ENCODE results near the gene TCP11L2.
"Not testable (repeated sequence)": the region's sequence is repeated elsewhere in the genome, so short reads cannot be mapped to it uniquely, and the experiment has no call there.

Gene TCP11L2

GRCh38 chr12:106309671-106310505 lies 7.4 kb downstream of the TCP11L2 start:
- no peak for DNase-seq

DNA sequence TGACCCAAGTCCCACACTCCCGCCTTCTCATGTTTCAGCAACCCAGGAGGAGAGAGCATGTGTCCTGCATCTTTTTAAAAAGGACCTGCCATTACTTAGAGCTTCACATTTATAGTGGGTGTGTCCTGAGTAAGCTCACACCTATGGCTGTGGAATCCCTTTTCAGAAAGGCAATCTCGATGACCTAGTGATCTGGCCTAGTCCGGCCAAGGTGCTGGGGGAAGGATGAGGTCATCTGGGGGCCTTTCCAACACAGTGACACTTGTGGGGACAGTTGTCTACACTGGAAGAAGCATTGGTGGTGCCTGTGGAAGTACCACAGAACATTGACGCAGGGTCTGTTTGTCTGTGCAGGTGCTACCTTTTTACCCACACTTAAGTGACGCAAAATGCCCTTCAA lies 8.2 kb downstream of the TCP11L2 start:
- no peak for DNase-seq

- no peak for DNase-seq
These were observed 8.6 kb downstream of the TCP11L2 start for GRCh38 chr12:106311139-106311538.

- not testable (repeated sequence) for DNase-seq
These were observed 10.9 kb downstream of the TCP11L2 start for GRCh38 chr12:106313413-106313812.

GRCh38 chr12:106315523-106315922 lies 13.0 kb downstream of the TCP11L2 start:
- no peak for DNase-seq

GRCh38 chr12:106317406-106318082 lies 15.0 kb downstream of the TCP11L2 start:
- DNase-seq, result no peak

DNA sequence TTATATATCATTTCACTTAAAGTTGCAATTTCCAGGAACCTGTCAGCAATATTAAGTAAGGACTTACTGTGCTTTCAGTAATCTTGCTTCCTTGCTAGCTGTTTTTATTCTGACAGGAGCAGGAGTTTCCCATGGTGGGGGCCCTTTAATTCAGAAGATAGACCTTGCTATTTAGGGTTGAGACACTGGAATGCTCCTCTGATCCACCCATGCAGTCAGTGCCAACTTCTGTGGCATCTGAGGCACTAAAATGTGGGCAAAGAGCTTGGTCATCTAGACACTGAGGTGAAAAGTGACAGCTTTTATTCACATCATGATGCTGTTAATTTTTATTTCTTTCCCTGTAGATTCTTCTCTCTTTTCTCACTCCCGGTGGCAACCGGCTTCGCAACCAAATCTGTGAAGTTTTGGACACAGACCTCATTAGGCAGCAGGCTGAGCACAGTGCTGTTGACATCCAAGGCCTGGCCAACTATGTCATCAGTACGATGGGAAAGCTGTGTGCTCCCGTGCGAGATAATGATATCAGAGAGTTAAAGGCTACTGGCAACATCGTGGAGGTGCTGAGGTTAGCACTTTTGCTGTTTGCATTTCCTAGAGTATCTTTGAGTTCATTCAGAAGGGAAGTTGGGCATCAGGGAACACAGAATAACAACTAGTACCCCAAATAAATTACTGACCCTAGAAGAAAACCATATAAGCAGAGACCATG lies 18.8 kb downstream of the TCP11L2 start:
- DNase-seq, result no peak

GRCh38 chr12:106323537-106323936 lies 21.0 kb downstream of the TCP11L2 start:
- DNase-seq, result no peak

- DNase-seq, result no peak
These were observed 24.9 kb downstream of the TCP11L2 start for GRCh38 chr12:106327309-106327869.

DNA sequence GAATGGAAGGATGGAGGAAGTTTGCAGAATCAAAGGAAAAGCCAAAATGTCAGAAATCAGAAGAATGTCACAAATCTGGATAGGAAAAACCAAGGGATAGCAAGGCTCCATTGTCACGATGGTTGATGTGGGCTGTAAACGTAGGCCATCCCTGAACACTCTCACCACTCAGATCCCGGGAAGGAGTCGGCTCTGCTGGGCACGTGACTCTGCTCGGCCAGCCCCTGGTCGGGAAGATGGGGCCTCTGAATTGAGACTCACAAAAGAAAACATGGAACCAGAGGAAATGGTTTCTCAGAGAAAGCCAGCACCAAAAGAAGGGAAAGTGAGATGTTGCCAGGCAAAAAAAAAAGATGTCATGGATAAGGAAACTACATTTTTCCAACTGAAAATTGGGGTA lies 26.2 kb downstream of the TCP11L2 start:
- DNase-seq, result no peak

DNA sequence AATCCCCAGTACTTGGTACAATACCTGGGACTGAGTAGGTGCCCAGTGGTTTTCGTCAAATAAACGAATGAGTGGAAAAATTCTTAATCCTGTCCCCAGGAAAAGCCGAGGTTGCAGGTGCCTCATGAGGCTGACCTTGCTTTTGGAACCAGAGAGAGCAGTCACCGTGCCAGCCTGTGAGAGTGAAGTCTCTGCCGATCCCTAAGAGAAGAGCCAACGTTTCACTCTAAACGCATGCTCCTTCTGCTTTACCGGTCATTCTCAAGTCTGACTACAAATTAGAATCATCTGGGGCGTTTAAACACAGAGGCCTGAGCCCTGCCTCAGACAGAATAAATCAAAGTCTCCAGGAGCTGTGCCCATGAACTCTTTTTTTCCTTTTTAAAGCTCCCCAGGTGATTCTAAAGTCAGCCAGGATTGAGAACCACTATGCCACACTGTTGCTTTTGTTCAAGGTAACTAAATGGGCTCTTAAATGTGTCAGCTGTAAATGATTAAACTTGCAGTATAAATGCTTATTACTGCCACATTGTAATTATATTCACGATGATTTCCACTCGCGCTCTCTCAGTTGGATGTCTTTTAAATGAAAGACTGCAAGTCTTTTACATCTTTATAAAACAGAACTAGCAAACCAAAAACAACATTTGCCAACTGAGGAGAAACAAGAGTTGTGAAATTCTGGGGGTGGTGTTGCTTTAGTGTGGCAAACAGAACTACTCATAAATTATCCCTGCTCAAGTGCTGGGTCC lies 26.9 kb downstream of the TCP11L2 start:
- no peak for DNase-seq

GRCh38 chr12:106331599-106331998 lies 29.1 kb downstream of the TCP11L2 start:
- no peak for DNase-seq

DNA sequence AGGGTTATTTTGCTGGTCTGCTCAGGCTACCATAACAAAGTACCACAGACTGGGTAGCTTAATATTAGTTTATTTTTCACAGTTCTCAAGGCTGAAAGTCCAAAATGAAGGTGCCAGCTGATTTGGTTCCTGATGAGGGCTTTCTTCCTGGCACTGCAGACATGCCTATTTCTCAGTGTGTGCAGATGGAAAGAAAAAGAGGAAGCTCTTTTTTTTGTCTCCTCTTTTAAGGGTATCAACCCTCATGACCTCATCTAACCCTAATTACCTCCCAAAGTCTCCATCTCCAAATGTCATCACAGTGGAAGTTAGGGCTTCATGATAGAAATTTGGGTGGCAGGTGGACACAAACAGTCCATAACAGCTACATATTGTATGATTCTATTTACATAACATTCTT lies 30.0 kb downstream of the TCP11L2 start:
- no peak for DNase-seq

- no peak for DNase-seq
These were observed 30.5 kb downstream of the TCP11L2 start for GRCh38 chr12:106333010-106333409.

DNA sequence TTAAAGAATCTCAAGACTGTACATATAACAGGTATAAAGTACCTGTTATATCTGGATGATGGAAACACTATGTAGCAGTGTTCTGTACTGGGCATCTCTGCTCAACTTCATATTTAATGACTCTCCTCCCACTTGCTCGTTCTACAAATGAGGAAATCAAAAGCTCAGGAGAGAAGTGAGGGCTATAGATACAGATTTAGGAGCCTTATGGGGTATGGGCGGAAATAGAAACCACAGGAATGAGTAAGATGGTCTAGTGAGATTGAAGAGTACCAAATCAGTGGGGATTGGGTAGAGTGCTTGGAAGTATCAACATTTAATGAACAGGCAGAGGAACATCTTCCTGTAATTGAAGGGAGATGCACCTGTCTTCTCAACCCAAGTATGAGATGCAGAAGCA lies 31.2 kb downstream of the TCP11L2 start:
- no peak for DNase-seq

DNA sequence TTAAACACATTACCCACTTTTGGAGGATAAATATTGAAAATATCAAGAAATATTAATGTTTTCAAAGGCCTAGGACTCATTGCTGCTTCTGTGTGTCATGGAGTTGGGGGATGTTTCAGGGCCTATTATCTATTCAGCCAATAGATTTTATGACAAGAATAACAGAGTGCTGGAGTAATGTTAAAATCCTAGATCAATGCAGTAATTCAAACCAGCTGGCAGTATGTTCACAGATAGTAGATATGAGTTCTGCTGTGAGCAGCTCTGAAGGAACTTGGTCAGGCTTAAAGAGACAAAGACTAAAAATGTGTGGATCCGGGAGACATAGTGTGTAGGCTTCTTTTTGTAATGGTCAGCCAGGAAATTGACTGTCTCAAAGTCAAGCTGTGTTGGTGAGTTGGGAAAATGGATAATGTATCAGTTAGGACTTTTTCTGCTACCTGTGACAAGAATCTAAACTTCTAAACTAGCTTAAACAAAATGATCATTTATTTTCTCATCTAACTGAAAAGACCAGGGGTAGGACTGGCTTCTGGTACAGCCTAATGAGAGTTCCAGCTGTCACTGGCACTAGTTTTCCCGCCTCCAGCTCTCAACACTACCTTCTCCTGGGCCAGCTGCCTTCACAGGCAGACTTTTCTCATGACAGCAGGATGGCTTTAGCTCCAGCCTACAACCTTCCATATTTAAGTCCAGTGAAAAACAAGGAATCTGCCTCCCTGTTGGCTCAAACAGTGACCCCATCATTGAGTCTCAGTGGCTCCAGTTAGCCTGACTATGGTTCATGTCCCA lies 38.7 kb downstream of the TCP11L2 start:
- DNase-seq, result no peak

DNA sequence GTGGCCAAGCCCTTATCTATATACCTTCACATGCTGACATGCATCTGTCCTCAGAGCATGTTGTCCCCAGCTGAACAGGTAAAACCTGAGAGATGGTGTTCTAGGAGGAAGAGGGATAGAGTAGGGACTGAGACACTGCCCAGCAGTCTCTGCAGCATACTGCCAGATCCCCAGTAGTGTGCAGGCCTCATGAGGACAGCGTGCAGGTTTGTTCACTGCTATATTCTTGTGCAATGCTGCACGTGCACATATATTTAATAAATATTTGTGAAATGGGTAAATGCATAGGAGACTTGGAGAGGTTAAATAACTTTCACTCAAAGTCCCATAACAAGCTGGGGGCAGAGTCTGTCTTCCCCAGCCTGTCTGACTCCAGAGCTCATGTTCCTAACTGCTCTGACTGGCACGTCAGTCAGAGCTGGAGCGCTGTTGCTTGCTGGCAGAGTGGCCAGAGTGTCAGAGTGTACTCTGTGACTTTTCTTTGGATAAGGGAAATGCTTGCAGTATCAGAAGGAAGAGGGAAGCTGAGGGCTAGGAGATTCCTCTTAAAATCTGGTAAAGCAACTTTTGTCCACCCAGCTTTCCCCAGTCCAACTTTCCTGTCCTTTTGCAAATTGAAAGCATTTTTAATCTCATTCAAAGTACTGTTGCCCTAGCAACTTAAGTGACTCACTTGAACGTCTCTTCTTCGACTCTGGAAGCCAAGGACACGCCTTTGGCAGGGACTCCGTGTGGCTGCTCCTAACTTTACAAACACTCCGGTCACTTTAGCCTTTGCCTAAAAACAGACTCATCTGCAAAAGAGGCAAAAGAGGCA lies 40.1 kb downstream of the TCP11L2 start:
- peak; percentile 6 for DNase-seq

GRCh38 chr12:106343214-106343528 lies 40.6 kb downstream of the TCP11L2 start:
- no peak for DNase-seq

DNA sequence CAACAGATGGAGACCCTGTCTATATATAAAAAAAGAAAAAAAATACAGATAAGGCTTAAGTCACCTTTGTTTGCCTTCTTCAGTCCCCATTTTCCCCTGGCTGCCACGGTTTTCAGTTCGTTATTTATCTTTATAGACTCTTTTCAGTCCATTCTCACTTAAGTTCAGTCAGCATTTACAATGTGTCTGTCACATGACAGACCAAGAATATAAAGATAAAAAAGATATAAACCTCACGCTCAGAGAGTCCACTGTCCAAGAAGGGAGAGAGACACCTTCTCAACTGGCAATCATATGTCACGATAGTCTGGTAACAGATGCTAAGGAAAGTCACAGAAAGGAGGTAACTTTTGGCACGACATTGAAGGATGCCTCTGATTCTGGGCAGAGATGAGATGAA lies 41.6 kb downstream of the TCP11L2 start:
- no peak for DNase-seq

- peak; percentile 39 for DNase-seq
These were observed 43.2 kb downstream of the TCP11L2 start for GRCh38 chr12:106345746-106346145.

GRCh38 chr12:106348411-106348810 lies 45.9 kb downstream of the TCP11L2 start:
- no peak for DNase-seq
